Brain microvascular endothelial cell (primary cell): Measurements from ENCODE around the gene IQSEC2.

Experiments used
- DNase-seq: peaks from one replicate; pipeline ENCODE4 v3.0.0-alpha.2; 2020
- H3K27ac ChIP-seq: fragments of 250-450 bp; sonication (Bioruptor Pico); 2 replicates; pipeline ENCODE4 v1.5.1; 2020; ENCODE audit warnings: mild to moderate bottlenecking, moderate library complexity
- H3K27me3 ChIP-seq: fragments of 250-450 bp; sonication (Bioruptor Pico); replicated peaks from 2 replicates; pipeline ENCODE4 v1.5.1; 2020; ENCODE audit warnings: mild to moderate bottlenecking
- H3K36me3 ChIP-seq: fragments of 250-450 bp; sonication (Bioruptor Pico); replicated peaks from 2 replicates; pipeline ENCODE4 v1.5.1; 2020; ENCODE audit warnings: mild to moderate bottlenecking
- H3K4me3 ChIP-seq: 2 replicates; pipeline ENCODE4 v1.5.1; 2011; ENCODE audit warnings: low read depth, mild to moderate bottlenecking, control low read depth, low read length, moderate library complexity
- in situ Hi-C: cut with HindIII; loops from 2 replicates; pipeline ENCODE4 v1.10.0; 2017; ENCODE audit warnings: low sequenced_read_pairs, low pct_ligation_motif_present
- TF ChIP-seq, protein P1 (sequence below): IDR thresholded peaks from 2 replicates; pipeline ENCODE4 v1.5.1; 2011; ENCODE audit warnings: low read depth, mild to moderate bottlenecking, moderate library complexity, low read length, control low read depth, inconsistent platforms; ENCODE audit errors: missing control alignments

The IQSEC2 gene

DNA sequence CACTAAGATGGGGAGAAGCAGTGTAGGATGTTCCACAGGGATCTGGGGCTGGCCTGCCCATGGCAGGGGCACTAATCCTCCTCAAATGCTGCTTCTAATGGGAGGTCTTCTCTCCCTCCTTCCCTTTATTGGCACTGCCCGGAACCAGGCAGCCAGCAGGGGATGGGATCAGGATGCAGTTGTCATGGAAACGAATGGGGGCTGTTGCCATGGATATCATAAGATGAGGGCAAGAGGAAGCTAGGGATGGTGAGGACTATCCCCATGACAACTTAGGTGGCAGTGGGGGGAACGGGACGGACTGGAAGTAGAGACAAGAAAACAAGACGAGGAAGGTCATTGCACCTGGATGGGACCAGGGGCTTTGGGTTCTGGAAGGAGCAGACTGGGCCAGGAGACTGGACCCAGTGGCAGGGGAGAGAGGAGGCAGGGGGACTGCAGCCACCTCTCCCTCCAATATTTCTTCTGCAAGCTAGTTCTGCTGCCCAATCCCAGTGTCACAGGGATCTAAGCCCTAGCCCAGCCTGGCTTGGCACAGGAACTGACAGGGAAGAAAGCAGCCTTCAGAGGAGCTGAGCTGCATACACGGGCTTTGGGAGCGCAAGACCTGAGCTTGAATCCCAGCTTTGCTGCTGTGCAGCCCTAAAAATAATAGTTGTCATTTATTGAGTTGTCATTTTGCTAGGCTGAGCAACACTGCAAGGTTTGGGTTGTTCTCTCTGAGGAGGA is 19.0 kb downstream of the IQSEC2 start:
- H3K27me3 ChIP-seq = no peaks in the 10 kb centered on the region
- no peaks in the 10 kb centered on the region for H3K36me3 ChIP-seq
- H3K4me3 ChIP-seq = no peak overlapping the region
- in situ Hi-C loops = no loop called here
- TF ChIP-seq, protein P1, sequence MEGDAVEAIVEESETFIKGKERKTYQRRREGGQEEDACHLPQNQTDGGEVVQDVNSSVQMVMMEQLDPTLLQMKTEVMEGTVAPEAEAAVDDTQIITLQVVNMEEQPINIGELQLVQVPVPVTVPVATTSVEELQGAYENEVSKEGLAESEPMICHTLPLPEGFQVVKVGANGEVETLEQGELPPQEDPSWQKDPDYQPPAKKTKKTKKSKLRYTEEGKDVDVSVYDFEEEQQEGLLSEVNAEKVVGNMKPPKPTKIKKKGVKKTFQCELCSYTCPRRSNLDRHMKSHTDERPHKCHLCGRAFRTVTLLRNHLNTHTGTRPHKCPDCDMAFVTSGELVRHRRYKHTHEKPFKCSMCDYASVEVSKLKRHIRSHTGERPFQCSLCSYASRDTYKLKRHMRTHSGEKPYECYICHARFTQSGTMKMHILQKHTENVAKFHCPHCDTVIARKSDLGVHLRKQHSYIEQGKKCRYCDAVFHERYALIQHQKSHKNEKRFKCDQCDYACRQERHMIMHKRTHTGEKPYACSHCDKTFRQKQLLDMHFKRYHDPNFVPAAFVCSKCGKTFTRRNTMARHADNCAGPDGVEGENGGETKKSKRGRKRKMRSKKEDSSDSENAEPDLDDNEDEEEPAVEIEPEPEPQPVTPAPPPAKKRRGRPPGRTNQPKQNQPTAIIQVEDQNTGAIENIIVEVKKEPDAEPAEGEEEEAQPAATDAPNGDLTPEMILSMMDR = no peak
- no peak overlapping the region for H3K27ac ChIP-seq
- DNase-seq = no peak

DNA sequence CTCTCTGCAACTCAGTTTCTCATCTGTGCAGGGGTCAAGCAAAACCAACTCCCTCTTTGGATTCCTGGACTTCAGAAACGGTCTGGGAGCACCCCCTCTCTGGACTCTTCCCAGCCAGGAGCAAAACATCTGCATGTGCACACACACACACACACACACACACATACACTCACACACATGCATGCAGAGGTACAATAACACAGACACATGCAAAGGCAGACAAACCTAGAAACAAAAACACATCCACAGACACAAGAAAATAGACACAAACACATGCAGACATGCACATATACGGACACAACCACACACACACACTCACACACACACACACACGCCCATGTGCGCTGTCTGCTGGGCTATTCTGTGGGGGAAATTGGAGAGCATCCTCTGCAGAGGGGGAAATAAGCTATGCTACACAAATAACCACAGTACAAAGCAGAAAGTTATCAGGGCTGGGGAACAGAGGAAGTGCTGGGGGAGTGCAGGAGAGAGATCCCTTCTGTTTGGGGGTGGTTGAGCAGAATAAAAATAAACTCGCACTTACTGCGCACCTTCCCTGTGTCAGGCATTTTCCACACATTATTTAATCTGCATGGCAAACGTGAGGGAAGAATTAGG is 19.9 kb downstream of the IQSEC2 start:
- H3K4me3 ChIP-seq = no peak overlapping the region
- in situ Hi-C loops = no loop called here
- TF ChIP-seq, protein P1 = no peak
- H3K27me3 ChIP-seq = no peaks in the 10 kb centered on the region
- peak; percentile 5 for DNase-seq
- no peaks in the 10 kb centered on the region for H3K36me3 ChIP-seq
- H3K27ac ChIP-seq = no peak overlapping the region

DNA sequence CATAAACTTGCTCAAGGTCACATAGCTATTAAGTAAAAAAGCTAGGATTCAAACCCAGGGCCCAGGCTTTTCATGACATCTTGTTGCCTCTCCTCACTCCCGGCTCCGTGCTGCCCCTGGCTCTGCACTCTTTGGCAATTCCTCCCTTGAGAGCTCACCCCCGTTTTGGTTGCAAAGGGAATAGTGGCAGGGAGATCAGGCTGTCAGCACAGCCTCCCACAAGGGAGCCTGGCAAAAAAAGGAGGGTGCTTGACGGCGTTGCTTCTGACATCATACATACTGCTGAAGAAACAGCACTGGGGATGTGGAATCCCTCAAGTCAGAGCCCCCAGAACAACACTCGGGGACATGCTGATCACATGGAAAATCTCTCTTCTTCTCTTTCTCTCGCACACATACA is 20.5 kb downstream of the IQSEC2 start:
- in situ Hi-C loops = no loop called here
- DNase-seq = no peak
- no peaks in the 10 kb centered on the region for H3K27me3 ChIP-seq
- H3K4me3 ChIP-seq = no peak overlapping the region
- H3K36me3 ChIP-seq = no peaks in the 10 kb centered on the region
- TF ChIP-seq, protein P1 = no peak
- H3K27ac ChIP-seq = no peak overlapping the region

DNA sequence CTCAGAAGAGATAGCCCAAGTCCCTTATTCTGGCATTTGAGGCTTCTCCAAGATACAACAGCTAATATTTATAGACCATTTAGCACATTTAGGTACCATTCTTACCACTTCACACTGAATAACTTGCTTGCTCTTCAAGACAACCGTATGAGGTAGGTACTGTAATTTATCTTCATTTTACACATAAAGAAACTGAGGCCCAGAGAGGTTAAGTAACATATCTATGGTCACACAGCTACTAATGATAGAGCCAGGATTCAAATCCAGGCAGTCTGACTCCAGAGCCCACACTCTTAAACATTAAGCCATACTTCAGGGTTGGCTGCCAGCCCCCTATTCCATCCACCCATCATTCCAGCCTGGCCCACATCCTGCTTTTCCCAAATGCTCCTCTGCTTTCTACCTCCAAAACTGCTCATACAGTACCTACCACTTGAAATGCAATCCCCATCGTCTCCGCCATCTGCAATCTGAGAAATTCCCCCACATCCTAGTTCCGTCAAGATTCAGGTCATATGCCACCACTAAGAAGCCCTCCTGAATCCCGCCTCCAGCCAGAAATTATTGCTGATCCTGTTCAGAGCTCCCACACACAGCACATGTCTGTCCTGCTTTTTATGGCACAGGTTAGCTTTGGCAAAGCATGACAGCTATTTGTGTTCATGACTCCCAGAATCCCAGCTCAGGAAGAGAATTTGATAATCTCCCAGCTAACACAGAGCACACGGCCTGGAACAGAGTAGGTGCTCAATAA is 23.5 kb downstream of the IQSEC2 start:
- Histone ChIP-seq H3K4me3 (no peak overlapping the region), H3K27ac (no peak overlapping the region), H3K36me3 (no peaks in the 10 kb centered on the region), H3K27me3 (no peaks in the 10 kb centered on the region)
- in situ Hi-C loops = no loop called here
- TF ChIP-seq, protein P1 = no peak
- DNase-seq = no peak

DNA sequence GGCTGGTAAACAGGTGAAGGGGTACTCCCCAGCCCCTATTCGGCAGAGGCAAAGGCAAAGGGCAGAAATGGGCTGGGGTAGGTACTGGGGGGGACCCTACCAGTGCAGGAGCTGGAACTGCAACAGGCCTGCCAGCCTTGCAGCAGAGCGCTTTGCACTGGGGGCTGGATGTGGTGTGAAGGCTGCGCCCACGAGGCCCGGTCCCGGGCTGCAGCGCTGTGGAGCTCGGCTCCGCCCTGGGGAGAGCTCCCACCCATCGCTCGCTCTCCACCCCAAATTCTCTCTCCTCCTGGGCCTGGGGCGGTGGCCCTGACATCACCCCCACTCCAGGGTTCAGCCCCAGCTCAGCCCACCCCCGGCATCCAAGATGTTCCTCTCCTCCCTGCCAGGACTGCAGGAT is 24.2 kb downstream of the IQSEC2 start:
- in situ Hi-C loops = no loop called here
- Histone ChIP-seq H3K27ac (no peak overlapping the region), H3K27me3 (no peaks in the 10 kb centered on the region), H3K4me3 (no peak overlapping the region), H3K36me3 (no peaks in the 10 kb centered on the region)
- TF ChIP-seq, protein P1 = no peak
- no peak for DNase-seq
